Stimulated activated effector memory CD8-positive, alpha-beta T cell treated with anti-CD3 and anti-CD28 coated beads, Interleukin-12 subunit alpha, Interleukin-12 subunit beta, amount 100 ng/mL, for 72 hours (primary cell): ENCODE data around the gene GMEB2.

Experiments
- ATAC-seq: fragments of 150-1000 bp; cut with Tn5 transposase; 2 replicates; pipeline ENCODE4 v1.10.0; 2021
- DNase-seq, 2 donors: peaks; one replicate each; pipeline ENCODE4 v3.0.0; 2021 to 2022; ENCODE audit warnings: low spot score in 2 of 2
- H3K27ac Mint-ChIP-seq: one replicate; pipeline ENCODE4 v1.8.0; 2022; ENCODE audit warnings: mild to moderate bottlenecking, mixed read lengths
- H3K36me3 Mint-ChIP-seq: one replicate; pipeline ENCODE4 v1.8.0; 2022; ENCODE audit warnings: mild to moderate bottlenecking, mixed read lengths
- H3K4me1 Mint-ChIP-seq: one replicate; pipeline ENCODE4 v1.8.0; 2022; ENCODE audit warnings: mixed read lengths
- H3K4me3 Mint-ChIP-seq: one replicate; pipeline ENCODE4 v1.8.0; 2022; ENCODE audit warnings: mild to moderate bottlenecking, mixed read lengths
- H3K9me3 Mint-ChIP-seq: one replicate; pipeline ENCODE4 v1.8.0; 2022; ENCODE audit warnings: mixed read lengths

Gene GMEB2

DNA sequence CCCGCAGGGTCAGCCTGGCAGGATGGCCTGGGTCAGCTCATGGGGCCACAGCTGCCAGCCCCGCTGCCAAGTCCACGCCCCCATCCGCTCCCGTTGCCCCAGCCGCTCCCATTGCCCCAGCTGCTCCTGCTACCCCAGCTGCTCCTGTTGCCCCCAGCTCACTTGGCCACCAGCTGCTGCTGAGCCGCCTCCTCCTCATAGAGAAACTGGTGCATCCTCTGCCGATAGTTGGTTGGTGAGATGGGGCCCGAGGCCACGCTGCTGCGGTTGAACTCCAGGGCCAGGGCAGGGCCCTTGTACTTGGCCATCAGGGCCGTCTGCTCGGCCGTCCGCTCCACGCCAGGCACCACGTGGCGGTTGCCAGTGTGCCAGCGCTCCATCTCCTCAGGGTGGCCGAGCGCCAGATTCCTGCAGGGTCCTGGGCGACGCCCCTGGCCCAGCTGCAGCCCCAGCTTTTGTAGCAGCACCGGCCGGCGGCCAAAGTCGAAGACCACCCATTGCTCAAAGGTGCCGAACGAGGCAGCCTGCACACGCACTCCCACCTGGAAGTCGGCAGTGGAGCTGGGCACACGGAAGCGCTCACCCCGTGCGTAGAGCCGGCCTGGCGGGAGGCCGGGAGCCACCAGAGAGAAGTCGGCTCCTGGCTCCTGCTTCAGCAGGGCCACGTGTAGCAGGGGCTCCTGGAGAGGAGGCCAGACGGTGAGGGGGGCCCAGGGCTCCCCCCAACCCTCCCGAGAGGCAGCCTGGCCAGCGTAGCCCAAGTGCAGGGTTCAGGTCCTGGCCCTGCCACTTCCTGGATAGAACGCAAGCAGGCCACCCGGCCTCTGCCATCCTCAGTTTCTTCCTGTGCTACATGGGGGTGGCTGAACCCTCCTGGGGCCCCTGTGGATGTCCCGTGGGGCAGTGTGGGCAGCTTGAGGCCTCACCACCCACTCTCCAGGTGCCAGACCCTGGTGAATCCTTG lies 57.6 kb downstream of the GMEB2 start:
- ATAC-seq (no peak), DNase-seq (no peak)
- Mint-ChIP-seq H3K27ac (no peak overlapping the region), H3K4me1 (peaks cover 25% of the 10 kb centered on the region), H3K9me3 (no peaks in the 10 kb centered on the region), H3K36me3 (peaks cover 13% of the 10 kb centered on the region), H3K4me3 (peak overlapping the region; percentile 73)

DNA sequence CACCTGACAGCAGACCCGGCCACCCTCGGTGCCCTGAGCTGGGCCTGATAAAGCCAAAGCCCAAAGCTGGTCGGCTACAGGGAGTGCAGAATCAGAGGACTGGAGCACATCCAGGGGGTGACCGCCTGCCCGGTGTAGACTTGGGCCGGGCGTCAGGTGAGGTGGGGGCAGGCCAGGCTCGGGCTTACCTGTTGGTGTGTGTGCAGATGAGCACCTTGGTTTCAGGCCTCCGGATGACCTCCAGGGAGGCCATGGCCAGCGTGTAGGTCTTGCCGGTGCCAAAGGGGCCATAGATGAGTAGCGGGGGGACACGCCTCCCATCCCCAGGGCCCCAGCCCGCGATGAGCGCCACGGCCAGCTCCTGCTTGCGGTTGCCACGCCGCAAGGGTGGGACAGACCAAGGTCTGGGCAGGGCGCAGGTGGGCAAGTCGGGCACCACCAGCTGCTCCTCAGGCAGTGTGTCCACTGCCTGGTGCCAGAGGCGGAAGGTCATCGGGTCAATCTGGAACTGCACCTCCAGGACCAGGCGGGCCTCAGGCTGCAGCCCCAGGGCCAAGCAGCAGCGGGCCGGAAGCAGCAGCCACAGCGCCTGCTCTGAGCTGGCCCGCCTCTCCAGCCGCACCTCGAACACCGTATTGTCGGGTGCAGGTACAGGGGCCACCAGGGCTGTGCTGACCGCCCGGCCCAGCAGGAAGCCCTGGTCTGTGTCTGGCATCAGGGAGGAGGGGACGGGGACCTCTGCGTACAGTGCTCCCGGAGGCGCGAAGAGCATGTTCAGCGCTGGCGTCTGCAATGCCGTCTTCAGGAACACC lies 58.5 kb downstream of the GMEB2 start:
- no peaks in the 10 kb centered on the region for H3K9me3 Mint-ChIP-seq
- ATAC-seq (peak; percentile 22), DNase-seq (no peak)
- H3K4me1 Mint-ChIP-seq = peaks cover 25% of the 10 kb centered on the region
- H3K36me3 Mint-ChIP-seq = peaks cover 13% of the 10 kb centered on the region
- H3K27ac Mint-ChIP-seq = peak overlapping the region; percentile 74
- H3K4me3 Mint-ChIP-seq = peak overlapping the region; percentile 73

DNA sequence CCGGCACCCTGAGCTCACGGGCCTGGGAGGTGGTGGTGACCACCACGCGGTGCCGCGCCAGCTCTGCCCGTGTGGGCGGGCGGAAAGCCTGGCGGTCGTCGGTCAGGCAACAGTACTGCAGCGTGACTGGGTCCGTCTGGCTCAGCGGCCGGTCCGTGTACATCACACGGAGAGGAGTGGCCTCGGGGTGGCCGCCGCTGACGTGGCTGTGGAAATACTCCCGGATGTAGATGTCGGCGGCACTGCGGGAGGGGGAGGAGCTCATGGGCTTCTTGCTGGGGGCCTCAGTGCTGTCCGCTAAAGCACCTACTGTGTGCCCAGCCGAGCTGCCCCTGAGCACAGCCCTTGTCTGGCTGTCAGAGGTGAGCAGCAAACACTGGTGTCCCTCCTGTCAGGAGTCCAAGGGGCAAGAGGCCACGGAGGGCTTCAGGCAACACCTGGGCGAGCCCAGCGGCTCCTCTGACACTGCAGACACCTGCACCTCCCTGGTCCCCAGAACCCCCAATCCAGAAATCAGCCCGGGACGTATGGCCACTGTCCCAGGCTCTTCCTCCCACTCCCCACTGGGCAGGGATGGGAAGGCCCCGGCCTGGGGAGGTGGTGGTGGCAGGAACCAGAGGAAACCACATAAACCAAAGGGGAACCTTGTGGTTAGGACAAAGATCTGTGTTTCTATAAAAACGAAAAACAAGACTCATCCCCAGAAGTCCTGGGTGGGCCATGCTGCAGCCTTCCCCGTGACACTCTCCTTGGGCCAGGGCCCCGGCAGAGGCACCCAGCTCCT lies 59.3 kb downstream of the GMEB2 start:
- no peaks in the 10 kb centered on the region for H3K9me3 Mint-ChIP-seq
- DNase-seq = peak; percentile 53 to 85
- ATAC-seq = peak; percentile 82
- H3K4me1 Mint-ChIP-seq = peaks cover 25% of the 10 kb centered on the region
- peak overlapping the region; percentile 74 for H3K27ac Mint-ChIP-seq
- peak overlapping the region; percentile 73 for H3K4me3 Mint-ChIP-seq
- H3K36me3 Mint-ChIP-seq = peaks cover 13% of the 10 kb centered on the region

GRCh38 chr20:63567136-63567385 lies 59.8 kb downstream of the GMEB2 start:
- Mint-ChIP-seq H3K4me3 (peak overlapping the region; percentile 73), H3K27ac (peak overlapping the region; percentile 74)

DNA sequence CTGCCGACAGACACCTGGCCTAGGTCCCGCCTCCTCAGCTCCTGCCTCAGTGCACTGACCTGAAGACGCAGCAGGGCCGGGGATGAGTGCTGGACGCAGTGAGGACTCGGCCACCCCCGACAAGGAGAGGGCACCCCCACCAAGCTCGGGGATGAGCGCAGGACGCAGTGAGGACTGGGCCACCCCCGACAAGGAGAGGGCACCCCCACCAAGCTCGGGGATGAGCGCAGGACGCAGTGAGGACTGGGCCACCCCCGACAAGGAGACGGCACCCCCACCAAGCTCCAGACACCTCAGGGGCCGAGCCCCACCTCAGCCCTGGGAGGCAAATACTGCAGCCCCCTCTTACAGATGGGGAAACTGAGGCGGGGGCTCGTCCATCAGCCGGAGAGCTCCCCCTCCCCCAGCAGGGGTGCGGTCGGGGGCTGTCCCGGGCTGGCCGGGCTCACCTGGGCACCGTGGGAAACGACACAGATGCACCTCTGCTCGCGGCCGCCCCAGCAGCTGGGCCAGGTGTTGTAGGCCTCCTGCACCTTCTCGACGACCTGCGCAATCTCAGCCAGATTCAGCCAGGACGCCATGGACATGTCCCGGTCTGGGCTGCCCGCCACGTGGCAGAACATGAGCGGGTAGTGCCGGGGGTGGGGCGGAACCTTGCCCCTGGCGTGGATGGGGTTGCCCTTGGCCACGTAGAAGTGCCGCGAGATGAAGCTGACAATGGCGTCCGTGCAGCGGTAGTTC lies 60.3 kb downstream of the GMEB2 start:
- peak overlapping the region; percentile 74 for H3K27ac Mint-ChIP-seq
- H3K9me3 Mint-ChIP-seq = no peaks in the 10 kb centered on the region

More at GRCh38 chr20:63567136-63567385, 59.8 kb downstream of the GMEB2 start:
- Mint-ChIP-seq H3K36me3 (peaks cover 13% of the 10 kb centered on the region), H3K4me1 (peaks cover 25% of the 10 kb centered on the region), H3K9me3 (no peaks in the 10 kb centered on the region)
- ATAC-seq = no peak
- DNase-seq = no peak

GRCh38 chr20:63565699-63566335 lies 61.1 kb downstream of the GMEB2 start:
- Mint-ChIP-seq H3K36me3 (peaks cover 14% of the 10 kb centered on the region), H3K27ac (no peak overlapping the region), H3K9me3 (no peaks in the 10 kb centered on the region), H3K4me1 (peaks cover 25% of the 10 kb centered on the region), H3K4me3 (no peak overlapping the region)
- no peak for DNase-seq
- ATAC-seq = no peak

More for the DNA sequence above, 60.3 kb downstream of the GMEB2 start:
- Mint-ChIP-seq H3K4me1 (peaks cover 25% of the 10 kb centered on the region), H3K4me3 (peak overlapping the region; percentile 73), H3K36me3 (peaks cover 13% of the 10 kb centered on the region)
- DNase-seq (no peak), ATAC-seq (no peak)

DNA sequence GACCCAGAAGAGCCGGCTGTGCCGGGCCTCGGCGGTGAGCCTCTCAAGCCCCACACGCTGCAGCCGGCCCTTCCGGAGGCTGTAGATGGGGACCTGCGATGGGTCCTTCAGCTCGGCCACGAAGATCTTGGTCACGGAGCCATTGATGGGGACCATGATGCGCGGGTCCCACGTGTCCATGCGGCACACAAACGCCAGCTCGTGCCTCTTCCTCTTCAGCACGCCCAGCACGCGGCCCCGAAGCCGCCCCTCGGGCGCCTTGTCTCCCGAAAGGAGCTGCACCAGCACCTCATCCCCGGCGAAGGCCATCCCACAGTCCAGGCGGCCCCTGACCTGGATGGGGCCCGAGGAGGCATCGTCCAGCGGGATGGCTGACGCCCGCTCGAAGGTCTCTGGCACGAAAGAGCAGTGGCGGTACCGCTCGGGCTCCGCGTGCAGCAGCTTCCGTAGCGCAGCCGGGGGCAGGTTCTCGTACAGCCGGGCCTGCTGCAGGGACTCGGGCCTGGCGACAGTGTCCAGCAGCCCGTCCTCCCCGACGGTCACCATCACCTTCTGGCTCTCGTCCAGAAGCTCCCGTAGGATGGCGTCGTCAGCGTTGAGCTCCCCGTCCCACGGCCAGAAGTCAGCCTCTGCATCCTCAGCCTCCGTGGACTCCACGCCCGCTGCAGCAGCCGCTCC lies 61.7 kb downstream of the GMEB2 start:
- Mint-ChIP-seq H3K4me3 (no peak overlapping the region), H3K4me1 (peaks cover 30% of the 10 kb centered on the region), H3K36me3 (peaks cover 20% of the 10 kb centered on the region), H3K9me3 (no peaks in the 10 kb centered on the region), H3K27ac (no peak overlapping the region)
- ATAC-seq (no peak), DNase-seq (no peak)

DNA sequence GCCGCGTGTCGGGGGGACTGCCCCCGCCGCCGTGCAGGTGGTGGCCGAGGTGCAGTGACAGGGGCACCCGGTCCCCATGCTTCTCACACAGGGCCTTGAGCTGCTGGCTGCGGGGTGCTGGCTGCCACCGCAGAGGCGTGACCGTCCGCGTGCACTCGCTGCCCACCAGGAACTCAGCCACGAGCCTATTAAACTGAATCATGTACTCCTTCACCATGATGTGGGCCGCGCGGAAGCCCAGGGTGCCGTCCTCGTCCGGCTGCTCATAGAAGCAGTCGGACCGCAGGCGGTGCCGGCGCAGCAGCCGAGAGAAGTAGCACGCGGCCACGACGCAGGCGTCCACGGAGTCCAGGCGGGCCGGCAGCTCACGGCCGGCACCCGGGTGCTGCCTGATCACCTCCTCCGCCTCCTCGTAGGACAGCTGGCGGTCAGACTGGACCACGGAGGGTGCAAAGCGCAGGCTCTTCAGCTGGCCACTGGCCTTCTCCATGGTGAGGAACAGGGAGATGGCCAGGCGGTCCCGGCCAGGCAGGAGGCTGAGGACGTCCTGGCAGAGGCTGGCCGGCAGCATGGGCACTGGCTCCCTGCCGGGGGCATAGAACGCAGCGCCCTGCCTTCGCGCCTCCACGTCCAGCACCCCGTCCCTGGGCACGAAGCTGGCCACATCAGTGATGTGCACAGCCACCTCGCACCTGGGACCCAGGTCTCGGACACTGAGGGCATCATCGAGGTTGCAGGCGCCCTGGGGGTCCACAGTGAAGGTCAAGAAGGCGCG lies 62.7 kb downstream of the GMEB2 start:
- DNase-seq (no peak), ATAC-seq (no peak)
- H3K36me3 Mint-ChIP-seq = peaks cover 21% of the 10 kb centered on the region
- no peak overlapping the region for H3K27ac Mint-ChIP-seq
- H3K4me3 Mint-ChIP-seq = no peak overlapping the region
- peaks cover 28% of the 10 kb centered on the region for H3K4me1 Mint-ChIP-seq
- no peaks in the 10 kb centered on the region for H3K9me3 Mint-ChIP-seq

DNA sequence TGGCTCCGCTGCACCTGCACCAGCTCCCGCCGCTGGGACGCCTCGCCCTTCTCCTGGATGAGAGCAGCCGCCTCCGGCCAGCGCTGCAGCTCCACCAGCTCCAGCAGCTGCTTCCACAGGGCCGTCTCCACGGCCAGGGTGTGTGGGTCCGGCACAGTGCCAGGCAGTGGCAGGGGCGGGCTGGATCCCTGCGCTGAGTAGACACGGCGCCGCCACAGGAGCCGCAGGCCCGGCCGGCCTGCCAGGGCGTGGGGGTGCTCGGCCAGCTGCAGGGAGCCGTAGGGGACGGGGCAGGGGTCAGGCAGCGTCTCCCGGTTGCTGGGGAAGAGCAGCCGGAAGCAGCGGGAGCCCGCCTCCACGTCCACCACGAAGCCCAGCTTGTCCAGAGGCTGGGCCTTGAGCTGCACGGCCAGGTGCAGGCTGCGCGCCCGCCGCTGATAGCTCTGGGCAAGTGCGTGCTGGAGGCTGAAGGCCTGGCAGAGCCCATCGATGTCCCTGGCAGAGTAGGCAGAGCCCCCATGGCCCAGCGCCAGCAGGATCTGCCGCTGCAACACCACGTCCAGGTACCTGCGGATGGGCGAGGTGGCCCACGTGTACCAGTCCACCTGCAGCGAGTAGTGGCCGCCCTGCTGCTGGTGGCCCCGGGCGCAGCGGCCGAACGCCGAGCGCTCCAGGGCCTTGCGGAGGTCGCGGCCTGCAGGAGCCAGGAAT lies 63.5 kb downstream of the GMEB2 start:
- Mint-ChIP-seq H3K9me3 (no peaks in the 10 kb centered on the region), H3K4me3 (no peak overlapping the region), H3K4me1 (peaks cover 20% of the 10 kb centered on the region), H3K27ac (no peak overlapping the region), H3K36me3 (peaks cover 21% of the 10 kb centered on the region)
- ATAC-seq (no peak), DNase-seq (no peak)

DNA sequence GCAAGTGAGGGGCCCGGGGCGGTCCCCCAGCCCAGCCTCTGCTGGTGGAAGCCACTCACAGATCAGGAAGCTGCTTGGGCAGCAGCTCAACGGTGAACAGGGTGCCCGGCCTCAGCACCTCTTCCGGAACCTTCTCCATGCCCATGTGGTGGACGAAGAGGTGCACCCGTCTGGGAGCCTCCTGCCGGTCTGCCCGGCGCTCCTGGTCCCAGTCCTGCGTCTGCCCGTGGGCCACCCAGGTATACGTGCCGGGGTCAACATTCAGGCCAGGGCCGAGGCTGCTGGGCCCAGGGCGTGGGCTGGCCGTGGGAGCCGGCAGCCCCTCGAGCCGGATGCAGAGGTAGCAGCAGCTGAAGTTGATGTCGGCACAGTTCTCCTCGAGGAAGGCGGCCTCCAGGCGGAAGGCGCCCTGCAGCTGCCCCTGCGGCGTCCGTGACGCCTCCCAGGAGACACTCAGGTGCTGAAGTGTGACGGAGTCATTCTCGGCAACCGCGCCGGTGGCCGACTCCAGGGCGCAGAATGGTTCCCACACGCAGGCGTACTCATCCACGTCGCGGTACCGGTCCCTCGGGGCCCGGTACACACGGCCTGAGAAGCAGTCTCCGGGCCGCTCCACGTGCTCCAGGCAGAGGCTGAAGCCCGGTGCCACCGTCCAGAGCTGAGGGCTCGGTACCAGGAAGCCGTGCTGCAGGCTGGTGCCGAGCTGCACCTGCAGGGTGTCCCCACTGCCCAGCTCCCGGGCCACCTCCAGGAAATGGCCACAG lies 64.3 kb downstream of the GMEB2 start:
- Mint-ChIP-seq H3K9me3 (no peaks in the 10 kb centered on the region), H3K4me3 (no peak overlapping the region), H3K27ac (no peak overlapping the region), H3K36me3 (peaks cover 16% of the 10 kb centered on the region), H3K4me1 (peaks cover 13% of the 10 kb centered on the region)
- ATAC-seq (no peak), DNase-seq (no peak)

DNA sequence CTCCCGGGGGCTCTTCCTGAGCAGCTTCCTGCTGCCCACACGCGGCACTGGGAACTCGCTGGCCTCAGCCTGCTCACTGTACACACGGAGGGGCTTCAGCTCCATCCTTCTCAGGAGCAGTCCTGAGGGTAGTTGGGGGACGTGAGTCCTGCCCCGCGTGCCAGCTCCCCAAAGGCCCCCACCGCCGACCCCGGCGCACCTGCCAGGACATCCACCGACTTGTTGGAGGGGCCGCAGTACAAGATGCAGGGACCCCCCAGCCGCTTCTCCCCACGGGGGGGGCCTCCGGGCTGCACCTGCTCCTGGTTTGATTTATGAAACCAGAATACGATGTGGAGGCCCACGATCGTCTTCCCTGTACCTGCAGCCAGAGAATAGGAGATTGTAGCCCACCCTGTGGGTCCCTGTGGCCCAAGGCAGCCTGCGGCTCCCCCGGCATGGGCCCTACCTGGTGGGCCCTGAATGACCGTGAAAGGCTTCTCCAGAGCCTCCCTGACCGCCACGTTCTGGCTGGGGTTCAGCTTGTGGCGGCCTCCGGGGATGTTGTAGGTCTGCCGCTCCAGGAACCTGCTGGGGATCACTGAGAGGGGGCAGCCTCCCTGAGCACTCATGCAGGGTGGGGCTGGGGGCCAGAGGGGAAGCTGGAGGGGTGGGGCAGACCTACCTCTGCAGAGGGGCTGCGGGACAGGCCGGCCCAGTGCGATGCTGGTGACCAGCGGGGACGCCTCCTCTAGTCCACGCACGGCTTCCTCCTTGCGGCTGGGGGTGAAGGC lies 65.1 kb downstream of the GMEB2 start:
- Mint-ChIP-seq H3K4me3 (no peak overlapping the region), H3K4me1 (peaks cover 5% of the 10 kb centered on the region), H3K27ac (no peak overlapping the region), H3K36me3 (peaks cover 14% of the 10 kb centered on the region), H3K9me3 (no peaks in the 10 kb centered on the region)
- no peak for ATAC-seq
- DNase-seq = no peak
